ENCODE measurements around the gene WNT5B. TPM values are rescaled to one million over a fixed set of nuclear protein-coding genes. Genes with fewer than 3 reads are reported as not detected.

WNT5B gene
- total and polyA plus RNA-seq, 9 of the 15 experiments (the other 6 are each of a cell fraction or from before 2014, with no cell fraction given) = 0.42 to 16.8 (median 5.4) TPM

- TF ChIP-seq ZNF197 (CRISPR knock-in tag; IDR thresholded peaks at IDR 0.05; ENCODE audit: low read depth) (no peak), ZBTB17 (CRISPR knock-in tag; IDR thresholded peaks at IDR 0.05) (no peak), ZBED1 (IDR thresholded peaks at IDR 0.05) (no peak), ZFX (CRISPR knock-in tag; IDR thresholded peaks at IDR 0.05) (peak; percentile 49; the same call in 1 of the 2 replicates), CHCHD3 (CRISPR knock-in tag; IDR thresholded peaks at IDR 0.05) (no peak), RBFOX2 (IDR thresholded peaks at IDR 0.05; ENCODE audit: low read depth, low read length) (peak; percentile 85), CCNT2 (IDR thresholded peaks at IDR 0.05; ENCODE audit: borderline replicate concordance, extremely low read depth, insufficient read length, low read depth, low read length) (peak; percentile 43), PCBP2 (IDR thresholded peaks at IDR 0.05; ENCODE audit: low read depth, low read length, poor library complexity, severe bottlenecking) (no peak), MAX (CRISPR knock-in tag; IDR thresholded peaks at IDR 0.05) (peak; percentile 88), E2F1 (CRISPR knock-in tag; IDR thresholded peaks at IDR 0.05) (no peak), IRF9 (tag; IDR thresholded peaks at IDR 0.05) (no peak), DEAF1 (CRISPR knock-in tag; IDR thresholded peaks at IDR 0.05) (no peak), ZBTB2 (IDR thresholded peaks at IDR 0.05) (peak; percentile 65; the same call in 1 of the 2 replicates), ZNF444 (CRISPR knock-in tag; IDR thresholded peaks at IDR 0.05) (no peak), COPS2 (conservative IDR thresholded peaks at IDR 0.05) (no peak), ZBTB11 (CRISPR knock-in tag; IDR thresholded peaks at IDR 0.05) (0 out of 6 replicates have a peak, but pooled peaks of 1 of the 3 experiments have one; percentile 20), ZNF239 (CRISPR knock-in tag; IDR thresholded peaks at IDR 0.05) (no peak), E2F3 (CRISPR knock-in tag; IDR thresholded peaks at IDR 0.05) (no peak)
These were observed 32.7 kb downstream of the WNT5B start (continued) for GRCh38 chr12:1661553-1662335.

Data from K562 (cell line).